Neural cell (in vitro differentiated cells): ENCODE data around the gene HLCS. TPM values are rescaled to one million over a fixed set of nuclear protein-coding genes. Genes with fewer than 3 reads are reported as not detected.

Experiments used
- H2AFZ ChIP-seq: fragments of 200-600, 300-800 bp; sonication (generic), shearing (Covaris generic); 2 replicates; pipeline ENCODE4 v1.6.0; 2014; ENCODE audit warnings: low read depth, mild to moderate bottlenecking, antibody characterized with exemption, low read length, moderate library complexity
- H3F3A ChIP-seq: fragments of 200-600 bp; shearing (Covaris generic); 2 replicates; pipeline ENCODE4 v1.6.1; 2016; ENCODE audit warnings: mild to moderate bottlenecking, moderate library complexity, mixed read lengths, antibody characterized with exemption, low read length; ENCODE audit not compliant: insufficient read depth, poor library complexity, severe bottlenecking
- H3K27ac ChIP-seq: fragments of 200-600, 300-800 bp; sonication (generic), shearing (Covaris generic); 2 replicates; pipeline ENCODE4 v1.5.1; 2014; ENCODE audit warnings: mild to moderate bottlenecking, low read length, moderate library complexity
- H3K27me3 ChIP-seq: fragments of 300-800, 200-600 bp; sonication (generic), shearing (Covaris generic); 2 replicates; pipeline ENCODE4 v1.6.0; 2014; ENCODE audit warnings: mild to moderate bottlenecking, low read depth, low read length, moderate library complexity; ENCODE audit not compliant: insufficient read depth
- H3K36me3 ChIP-seq: fragments of 300-800, 200-600 bp; sonication (generic), shearing (Covaris generic); 2 replicates; pipeline ENCODE4 v1.5.1; 2014; ENCODE audit warnings: mild to moderate bottlenecking, antibody characterized with exemption, low read length, moderate library complexity; ENCODE audit not compliant: insufficient read depth
- H3K4me2 ChIP-seq: fragments of 300-800, 200-600 bp; sonication (generic), shearing (Covaris generic); 2 replicates; pipeline ENCODE4 v1.6.0; 2014; ENCODE audit warnings: mild to moderate bottlenecking, low read length
- H3K4me3 ChIP-seq: fragments of 300-800, 200-600 bp; sonication (generic), shearing (Covaris generic); 2 replicates; pipeline ENCODE4 v1.5.1; 2014; ENCODE audit warnings: mild to moderate bottlenecking, low read length, moderate library complexity
- H3K79me2 ChIP-seq: fragments of 200-600 bp; shearing (Covaris generic); replicated peaks from 2 replicates; pipeline ENCODE4 v1.6.0; 2014; ENCODE audit warnings: mild to moderate bottlenecking, low read length, moderate library complexity; ENCODE audit not compliant: insufficient read depth
- H3K9ac ChIP-seq: fragments of 300-800, 200-600 bp; sonication (generic), shearing (Covaris generic); 2 replicates; pipeline ENCODE4 v1.6.1; 2016; ENCODE audit warnings: mild to moderate bottlenecking, low read length, mixed read lengths
- H3K9me2 ChIP-seq: fragments of 200-600 bp; shearing (Covaris generic); 2 replicates; pipeline ENCODE4 v1.6.1; 2016; ENCODE audit warnings: mild to moderate bottlenecking, low read length, mixed read lengths; ENCODE audit not compliant: insufficient read depth
- H3K9me3 ChIP-seq: fragments of 200-600, 300-800 bp; sonication (generic), shearing (Covaris generic); 2 replicates; pipeline ENCODE4 v1.6.1; 2016; ENCODE audit warnings: mild to moderate bottlenecking, mixed run types, low read length, moderate library complexity, mixed read lengths
- H4K20me1 ChIP-seq: fragments of 200-600 bp; shearing (Covaris generic); 2 replicates; pipeline ENCODE4 v1.6.1; 2016; ENCODE audit warnings: mild to moderate bottlenecking, mixed run types; ENCODE audit not compliant: insufficient read depth
- EP300 ChIP-seq: fragments of 450-650 bp; conservative IDR thresholded peaks from 2 replicates; pipeline ENCODE4 v1.6.1; 2014; ENCODE audit warnings: antibody characterized with exemption, mild to moderate bottlenecking, moderate library complexity; ENCODE audit not compliant: poor library complexity, severe bottlenecking
- EZH2 ChIP-seq: fragments of 200-600, 300-800 bp; shearing (Covaris generic), sonication (generic); IDR thresholded peaks from 2 replicates; pipeline ENCODE4 v1.6.1; 2014; ENCODE audit warnings: antibody characterized with exemption, low read length, borderline replicate concordance, mild to moderate bottlenecking; ENCODE audit not compliant: insufficient read depth, poor library complexity, severe bottlenecking
- MXI1 ChIP-seq: fragments of 450-650 bp; conservative IDR thresholded peaks from 2 replicates; pipeline ENCODE4 v1.6.1; 2014; ENCODE audit warnings: antibody characterized with exemption, mild to moderate bottlenecking; ENCODE audit not compliant: poor library complexity, severe bottlenecking
- POLR2AphosphoS5 ChIP-seq: IDR thresholded peaks from 2 replicates; pipeline ENCODE4 v1.6.1; 2012
- RAD21 ChIP-seq: fragments of 450-650 bp; conservative IDR thresholded peaks from 2 replicates; pipeline ENCODE4 v1.6.1; 2014; ENCODE audit warnings: antibody characterized with exemption, mild to moderate bottlenecking, moderate library complexity
- SMC3 ChIP-seq: fragments of 450-650 bp; conservative IDR thresholded peaks from 2 replicates; pipeline ENCODE4 v1.6.1; 2014; ENCODE audit warnings: antibody characterized with exemption, mild to moderate bottlenecking, moderate library complexity; ENCODE audit not compliant: poor library complexity
- TAF1 ChIP-seq: IDR thresholded peaks from 2 replicates; pipeline ENCODE4 v1.6.1; 2012; ENCODE audit warnings: low read depth
- polyA plus RNA-seq: library from polyadenylated mRNA; depleted of rRNA; stranded (reverse); fragments of >200 nt; gene quantifications from 2 replicates; pipeline ENCODE4 v1.2.3, GENCODE V29; 2014
- TF ChIP-seq, protein P1 (sequence below): fragments of 450-650 bp; IDR thresholded peaks from 2 replicates; pipeline ENCODE4 v1.5.1; 2014; ENCODE audit warnings: antibody characterized with exemption, mild to moderate bottlenecking, moderate library complexity; ENCODE audit not compliant: poor library complexity, severe bottlenecking
- TF ChIP-seq, protein P2 (sequence below): IDR thresholded peaks from 2 replicates; pipeline ENCODE4 v1.6.1; 2012; ENCODE audit warnings: borderline replicate concordance

Gene HLCS
- polyA plus RNA-seq, 1 donor from 2014 or later, result 12.1 TPM

DNA sequence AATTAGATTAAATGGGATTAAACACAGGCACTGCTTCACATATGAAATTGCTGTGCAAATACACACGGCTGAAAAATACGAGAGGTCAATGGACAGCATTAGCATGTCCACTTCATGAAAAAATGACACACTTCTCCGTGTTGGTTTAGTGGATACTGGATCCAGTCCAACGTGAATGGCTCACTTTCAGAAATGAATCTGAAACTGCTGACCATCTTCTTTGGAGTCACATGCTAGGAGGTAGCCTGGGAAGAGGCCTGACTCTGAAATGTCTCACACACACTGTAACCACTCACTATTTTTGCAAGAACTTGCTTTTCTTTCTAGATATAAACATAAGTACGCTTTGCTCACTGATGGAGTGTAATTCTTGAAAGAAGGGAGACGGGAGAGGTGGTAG is 127.3 kb downstream of the HLCS start:
- H3K9ac ChIP-seq, result no peak overlapping the region
- no peak overlapping the region for H3K27ac ChIP-seq
- H3F3A ChIP-seq, result no peaks in the 10 kb centered on the region
- no peaks in the 10 kb centered on the region for H3K79me2 ChIP-seq
- H3K9me3 ChIP-seq, result no peaks in the 10 kb centered on the region
- no peaks in the 10 kb centered on the region for H3K36me3 ChIP-seq
- H3K9me2 ChIP-seq, result no peaks in the 10 kb centered on the region
- TF ChIP-seq, protein P1, sequence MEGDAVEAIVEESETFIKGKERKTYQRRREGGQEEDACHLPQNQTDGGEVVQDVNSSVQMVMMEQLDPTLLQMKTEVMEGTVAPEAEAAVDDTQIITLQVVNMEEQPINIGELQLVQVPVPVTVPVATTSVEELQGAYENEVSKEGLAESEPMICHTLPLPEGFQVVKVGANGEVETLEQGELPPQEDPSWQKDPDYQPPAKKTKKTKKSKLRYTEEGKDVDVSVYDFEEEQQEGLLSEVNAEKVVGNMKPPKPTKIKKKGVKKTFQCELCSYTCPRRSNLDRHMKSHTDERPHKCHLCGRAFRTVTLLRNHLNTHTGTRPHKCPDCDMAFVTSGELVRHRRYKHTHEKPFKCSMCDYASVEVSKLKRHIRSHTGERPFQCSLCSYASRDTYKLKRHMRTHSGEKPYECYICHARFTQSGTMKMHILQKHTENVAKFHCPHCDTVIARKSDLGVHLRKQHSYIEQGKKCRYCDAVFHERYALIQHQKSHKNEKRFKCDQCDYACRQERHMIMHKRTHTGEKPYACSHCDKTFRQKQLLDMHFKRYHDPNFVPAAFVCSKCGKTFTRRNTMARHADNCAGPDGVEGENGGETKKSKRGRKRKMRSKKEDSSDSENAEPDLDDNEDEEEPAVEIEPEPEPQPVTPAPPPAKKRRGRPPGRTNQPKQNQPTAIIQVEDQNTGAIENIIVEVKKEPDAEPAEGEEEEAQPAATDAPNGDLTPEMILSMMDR, result no peak
- TF ChIP-seq RAD21 (no peak), MXI1 (no peak), EZH2 (no peak), SMC3 (no peak), POLR2AphosphoS5 (no peak)
- TF ChIP-seq, protein P2, sequence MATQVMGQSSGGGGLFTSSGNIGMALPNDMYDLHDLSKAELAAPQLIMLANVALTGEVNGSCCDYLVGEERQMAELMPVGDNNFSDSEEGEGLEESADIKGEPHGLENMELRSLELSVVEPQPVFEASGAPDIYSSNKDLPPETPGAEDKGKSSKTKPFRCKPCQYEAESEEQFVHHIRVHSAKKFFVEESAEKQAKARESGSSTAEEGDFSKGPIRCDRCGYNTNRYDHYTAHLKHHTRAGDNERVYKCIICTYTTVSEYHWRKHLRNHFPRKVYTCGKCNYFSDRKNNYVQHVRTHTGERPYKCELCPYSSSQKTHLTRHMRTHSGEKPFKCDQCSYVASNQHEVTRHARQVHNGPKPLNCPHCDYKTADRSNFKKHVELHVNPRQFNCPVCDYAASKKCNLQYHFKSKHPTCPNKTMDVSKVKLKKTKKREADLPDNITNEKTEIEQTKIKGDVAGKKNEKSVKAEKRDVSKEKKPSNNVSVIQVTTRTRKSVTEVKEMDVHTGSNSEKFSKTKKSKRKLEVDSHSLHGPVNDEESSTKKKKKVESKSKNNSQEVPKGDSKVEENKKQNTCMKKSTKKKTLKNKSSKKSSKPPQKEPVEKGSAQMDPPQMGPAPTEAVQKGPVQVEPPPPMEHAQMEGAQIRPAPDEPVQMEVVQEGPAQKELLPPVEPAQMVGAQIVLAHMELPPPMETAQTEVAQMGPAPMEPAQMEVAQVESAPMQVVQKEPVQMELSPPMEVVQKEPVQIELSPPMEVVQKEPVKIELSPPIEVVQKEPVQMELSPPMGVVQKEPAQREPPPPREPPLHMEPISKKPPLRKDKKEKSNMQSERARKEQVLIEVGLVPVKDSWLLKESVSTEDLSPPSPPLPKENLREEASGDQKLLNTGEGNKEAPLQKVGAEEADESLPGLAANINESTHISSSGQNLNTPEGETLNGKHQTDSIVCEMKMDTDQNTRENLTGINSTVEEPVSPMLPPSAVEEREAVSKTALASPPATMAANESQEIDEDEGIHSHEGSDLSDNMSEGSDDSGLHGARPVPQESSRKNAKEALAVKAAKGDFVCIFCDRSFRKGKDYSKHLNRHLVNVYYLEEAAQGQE, result no peak
- H4K20me1 ChIP-seq, result no peaks in the 10 kb centered on the region
- no peak overlapping the region for H3K4me3 ChIP-seq
- H2AFZ ChIP-seq, result no peak overlapping the region
- H3K4me2 ChIP-seq, result no peak overlapping the region
- no peaks in the 10 kb centered on the region for H3K27me3 ChIP-seq

DNA sequence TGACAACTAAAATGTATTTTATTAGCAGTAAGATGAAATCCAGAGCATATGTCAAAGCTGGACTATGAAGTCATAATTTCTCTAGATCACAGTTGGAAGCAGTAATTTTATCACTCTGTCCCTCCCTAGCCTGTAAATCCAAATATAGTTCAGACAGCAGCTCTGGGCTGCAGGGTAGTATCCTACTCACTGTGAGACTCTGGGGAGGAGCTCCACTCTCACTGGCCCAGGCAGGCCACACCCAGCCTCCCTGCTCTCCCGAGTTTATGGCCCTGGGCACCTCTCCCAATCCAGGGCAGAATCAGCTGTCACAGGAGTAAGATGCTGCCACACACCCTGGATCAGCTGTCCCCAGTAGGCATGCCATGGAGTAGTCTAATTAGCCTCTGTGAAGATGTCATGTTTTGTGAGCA is 131.1 kb downstream of the HLCS start:
- Histone ChIP-seq H3K27ac (no peak overlapping the region), H3K9me3 (no peaks in the 10 kb centered on the region), H2AFZ (no peak overlapping the region), H3K9me2 (no peaks in the 10 kb centered on the region), H3K27me3 (no peaks in the 10 kb centered on the region), H3K4me2 (no peak overlapping the region), H3K9ac (no peak overlapping the region), H3K79me2 (no peaks in the 10 kb centered on the region), H3K4me3 (no peak overlapping the region), H4K20me1 (no peaks in the 10 kb centered on the region), H3K36me3 (no peaks in the 10 kb centered on the region), H3F3A (no peaks in the 10 kb centered on the region)
- TF ChIP-seq EP300 (no peak), RAD21 (no peak), EZH2 (no peak), TAF1 (no peak), SMC3 (no peak), POLR2AphosphoS5 (no peak), MXI1 (no peak)
- TF ChIP-seq, protein P1, result no peak
- TF ChIP-seq, protein P2, result no peak
